ENCODE results near the gene PHB1.

DNA sequence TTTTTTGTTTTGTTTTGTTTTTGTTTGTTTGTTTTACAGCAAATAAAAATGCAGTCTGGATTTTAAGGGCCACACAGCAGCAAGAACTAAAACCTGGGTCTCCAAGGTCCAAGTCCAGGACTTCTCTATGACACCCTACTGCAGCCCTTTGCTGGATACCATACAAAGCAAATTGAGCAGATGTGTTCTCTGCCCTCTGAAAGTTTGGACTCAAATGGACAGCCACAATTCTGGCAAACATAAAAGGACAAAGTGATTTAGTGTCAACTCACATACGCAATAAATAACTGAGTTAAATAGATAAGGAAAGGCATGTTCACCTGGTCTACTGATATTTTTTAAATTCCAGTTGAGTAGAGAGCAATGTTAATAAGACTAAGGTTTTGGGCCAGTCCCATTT is 44.9 kb downstream of the PHB1 start:
- TF ChIP-seq, protein P1, sequence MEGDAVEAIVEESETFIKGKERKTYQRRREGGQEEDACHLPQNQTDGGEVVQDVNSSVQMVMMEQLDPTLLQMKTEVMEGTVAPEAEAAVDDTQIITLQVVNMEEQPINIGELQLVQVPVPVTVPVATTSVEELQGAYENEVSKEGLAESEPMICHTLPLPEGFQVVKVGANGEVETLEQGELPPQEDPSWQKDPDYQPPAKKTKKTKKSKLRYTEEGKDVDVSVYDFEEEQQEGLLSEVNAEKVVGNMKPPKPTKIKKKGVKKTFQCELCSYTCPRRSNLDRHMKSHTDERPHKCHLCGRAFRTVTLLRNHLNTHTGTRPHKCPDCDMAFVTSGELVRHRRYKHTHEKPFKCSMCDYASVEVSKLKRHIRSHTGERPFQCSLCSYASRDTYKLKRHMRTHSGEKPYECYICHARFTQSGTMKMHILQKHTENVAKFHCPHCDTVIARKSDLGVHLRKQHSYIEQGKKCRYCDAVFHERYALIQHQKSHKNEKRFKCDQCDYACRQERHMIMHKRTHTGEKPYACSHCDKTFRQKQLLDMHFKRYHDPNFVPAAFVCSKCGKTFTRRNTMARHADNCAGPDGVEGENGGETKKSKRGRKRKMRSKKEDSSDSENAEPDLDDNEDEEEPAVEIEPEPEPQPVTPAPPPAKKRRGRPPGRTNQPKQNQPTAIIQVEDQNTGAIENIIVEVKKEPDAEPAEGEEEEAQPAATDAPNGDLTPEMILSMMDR (IDR thresholded peaks at IDR 0.05): no peak
- TF ChIP-seq TCF12 (IDR thresholded peaks at IDR 0.05): no peak
- TF ChIP-seq TAF1 (IDR thresholded peaks at IDR 0.05; ENCODE audit: borderline replicate concordance, low read depth, low read length): no peak
- no peak for TF ChIP-seq GABPA (IDR thresholded peaks at IDR 0.05; ENCODE audit: low read depth)
- no peak for TF ChIP-seq GATA2 (CRISPR knock-in tag; IDR thresholded peaks at IDR 0.05)
- TF ChIP-seq POLR2AphosphoS5 (IDR thresholded peaks at IDR 0.05; ENCODE audit: low read depth, low read length): no peak
- no peak for TF ChIP-seq EZH2phosphoT487 (IDR thresholded peaks at IDR 0.05; ENCODE audit: borderline replicate concordance, low read depth)
- TF ChIP-seq TEAD4 (IDR thresholded peaks at IDR 0.05; ENCODE audit: borderline replicate concordance, insufficient read depth): no peak
- TF ChIP-seq, protein P2, sequence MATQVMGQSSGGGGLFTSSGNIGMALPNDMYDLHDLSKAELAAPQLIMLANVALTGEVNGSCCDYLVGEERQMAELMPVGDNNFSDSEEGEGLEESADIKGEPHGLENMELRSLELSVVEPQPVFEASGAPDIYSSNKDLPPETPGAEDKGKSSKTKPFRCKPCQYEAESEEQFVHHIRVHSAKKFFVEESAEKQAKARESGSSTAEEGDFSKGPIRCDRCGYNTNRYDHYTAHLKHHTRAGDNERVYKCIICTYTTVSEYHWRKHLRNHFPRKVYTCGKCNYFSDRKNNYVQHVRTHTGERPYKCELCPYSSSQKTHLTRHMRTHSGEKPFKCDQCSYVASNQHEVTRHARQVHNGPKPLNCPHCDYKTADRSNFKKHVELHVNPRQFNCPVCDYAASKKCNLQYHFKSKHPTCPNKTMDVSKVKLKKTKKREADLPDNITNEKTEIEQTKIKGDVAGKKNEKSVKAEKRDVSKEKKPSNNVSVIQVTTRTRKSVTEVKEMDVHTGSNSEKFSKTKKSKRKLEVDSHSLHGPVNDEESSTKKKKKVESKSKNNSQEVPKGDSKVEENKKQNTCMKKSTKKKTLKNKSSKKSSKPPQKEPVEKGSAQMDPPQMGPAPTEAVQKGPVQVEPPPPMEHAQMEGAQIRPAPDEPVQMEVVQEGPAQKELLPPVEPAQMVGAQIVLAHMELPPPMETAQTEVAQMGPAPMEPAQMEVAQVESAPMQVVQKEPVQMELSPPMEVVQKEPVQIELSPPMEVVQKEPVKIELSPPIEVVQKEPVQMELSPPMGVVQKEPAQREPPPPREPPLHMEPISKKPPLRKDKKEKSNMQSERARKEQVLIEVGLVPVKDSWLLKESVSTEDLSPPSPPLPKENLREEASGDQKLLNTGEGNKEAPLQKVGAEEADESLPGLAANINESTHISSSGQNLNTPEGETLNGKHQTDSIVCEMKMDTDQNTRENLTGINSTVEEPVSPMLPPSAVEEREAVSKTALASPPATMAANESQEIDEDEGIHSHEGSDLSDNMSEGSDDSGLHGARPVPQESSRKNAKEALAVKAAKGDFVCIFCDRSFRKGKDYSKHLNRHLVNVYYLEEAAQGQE (IDR thresholded peaks at IDR 0.05; ENCODE audit: low read depth, low read length): no peak
- no peak for TF ChIP-seq EP300 (IDR thresholded peaks at IDR 0.05; ENCODE audit: borderline replicate concordance in 1 of 2, low read depth in 1 of 2, low read length in 1 of 2)
- TF ChIP-seq RFX5 (IDR thresholded peaks at IDR 0.05; ENCODE audit: low read length): no peak
- TF ChIP-seq YY1 (IDR thresholded peaks at IDR 0.05; ENCODE audit: low read depth): no peak
- TF ChIP-seq NFIC (IDR thresholded peaks at IDR 0.05; ENCODE audit: borderline replicate concordance): no peak
- TF ChIP-seq CHD2 (IDR thresholded peaks at IDR 0.05; ENCODE audit: low read length, partially characterized antibody): no peak

Data from SK-N-SH (cell line).